Liver (tissue), 9 donors: Measurements from ENCODE around the gene RTN4RL2. TPM values are rescaled to one million over a fixed set of nuclear protein-coding genes. Genes with fewer than 3 reads are reported as not detected.

ENCODE experiments used
- DNase-seq: peaks from one replicate; pipeline ENCODE4 v3.0.0-alpha.2; 2017; ENCODE audit warnings: low spot score
- H3K27ac ChIP-seq, 2 donors: one replicate each; pipeline ENCODE4 v1.7.0; 2013; ENCODE audit warnings: inconsistent platforms in 2 of 2, low read length in 2 of 2, control low read depth in 1 of 2, low read depth in 1 of 2, mild to moderate bottlenecking in 1 of 2
- H3K27me3 ChIP-seq, 4 donors: one replicate each; pipeline versions ENCODE4 v1.6.1 to v1.7.0; 2013; ENCODE audit warnings: low read length in 3 of 4, inconsistent platforms in 1 of 4, mild to moderate bottlenecking in 1 of 4, moderate library complexity in 1 of 4; ENCODE audit not compliant: control insufficient read depth in 4 of 4, insufficient read depth in 4 of 4
- H3K36me3 ChIP-seq, 4 donors: one replicate each; pipeline versions ENCODE4 v1.6.1 to v1.7.0; 2013; ENCODE audit warnings: low read length in 3 of 4, mild to moderate bottlenecking in 3 of 4, low read depth in 1 of 4, moderate library complexity in 1 of 4; ENCODE audit not compliant: control insufficient read depth in 4 of 4, insufficient read depth in 3 of 4
- H3K4me1 ChIP-seq, 4 donors: one replicate each; pipeline versions ENCODE4 v1.6.1 to v1.7.0; 2013; ENCODE audit warnings: low read length in 3 of 4, mild to moderate bottlenecking in 3 of 4, moderate library complexity in 1 of 4; ENCODE audit not compliant: control insufficient read depth in 4 of 4, insufficient read depth in 4 of 4
- H3K4me3 ChIP-seq, 3 donors: one replicate each; pipeline versions ENCODE4 v1.6.1 to v1.7.0; 2013; ENCODE audit warnings: low read length in 3 of 3, control low read depth in 1 of 3, low read depth in 1 of 3, mild to moderate bottlenecking in 1 of 3
- H3K9ac ChIP-seq, 2 donors: one replicate each; pipeline ENCODE4 v1.7.0; 2013; ENCODE audit warnings: low read length in 2 of 2, mild to moderate bottlenecking in 2 of 2, moderate library complexity in 2 of 2, control low read depth in 1 of 2, low read depth in 1 of 2
- H3K9me3 ChIP-seq, 4 donors: one replicate each; pipeline versions ENCODE4 v1.6.1 to v1.7.0; 2013; ENCODE audit warnings: low read length in 3 of 4; ENCODE audit not compliant: control insufficient read depth in 4 of 4
- FOXA1 ChIP-seq: IDR thresholded peaks from 2 replicates; pipeline ENCODE4 v1.6.1; 2016; ENCODE audit warnings: antibody characterized with exemption
- FOXA2 ChIP-seq: IDR thresholded peaks from 2 replicates; pipeline ENCODE4 v1.6.1; 2016; ENCODE audit warnings: antibody characterized with exemption
- GABPA ChIP-seq, 2 donors: IDR thresholded peaks in 1 of 2; conservative IDR thresholded peaks in 1 of 2; 2 replicates each; pipeline ENCODE4 v1.6.1; 2016; ENCODE audit warnings: antibody characterized with exemption in 2 of 2, mild to moderate bottlenecking in 1 of 2, moderate library complexity in 1 of 2
- HNF4A ChIP-seq, 2 donors: conservative IDR thresholded peaks; 2 replicates each; pipeline ENCODE4 v1.6.1; 2016; ENCODE audit warnings: antibody characterized with exemption in 2 of 2, mild to moderate bottlenecking in 2 of 2
- HNF4G ChIP-seq: IDR thresholded peaks from 2 replicates; pipeline ENCODE4 v1.6.1; 2016; ENCODE audit warnings: antibody characterized with exemption
- JUND ChIP-seq, 2 donors: IDR thresholded peaks; 2 replicates each; pipeline ENCODE4 v1.6.1; 2016; ENCODE audit warnings: antibody characterized with exemption in 2 of 2
- NR2F2 ChIP-seq: IDR thresholded peaks from 2 replicates; pipeline ENCODE4 v1.6.1; 2016; ENCODE audit warnings: antibody characterized with exemption
- RAD21 ChIP-seq, 2 donors: IDR thresholded peaks; 2 replicates each; pipeline ENCODE4 v1.6.1; 2016; ENCODE audit warnings: antibody characterized with exemption in 2 of 2, mild to moderate bottlenecking in 2 of 2
- RXRA ChIP-seq, 2 donors: IDR thresholded peaks; 2 replicates each; pipeline ENCODE4 v1.6.1; 2017 to 2018; ENCODE audit warnings: antibody characterized with exemption in 2 of 2, mild to moderate bottlenecking in 1 of 2
- YY1 ChIP-seq: IDR thresholded peaks from 2 replicates; pipeline ENCODE4 v1.6.1; 2016; ENCODE audit warnings: antibody characterized with exemption, mild to moderate bottlenecking
- WGBS: extraction: QIAGEN DNeasy Blood & Tissue Kit; methylation state at CpG from one replicate; pipeline ENCODE4 v1.1.7; 2013; 5-methylcytosine and 5-hydroxymethylcytosine counted together
- polyA plus RNA-seq, 2 donors: library from polyadenylated mRNA; stranded (reverse) in 1 of 2; unstranded in 1 of 2; fragments of 200-250 nt in 1 of 2; fragments of >200 nt in 1 of 2; fragmentation: Nextera tagmentation in 1 of 2; extraction: Ambion mirVana in 1 of 2; gene quantifications; one replicate each; pipeline versions ENCODE4 v1.2.1 to v1.2.3, GENCODE V29; 2013 to 2015
- total RNA-seq, 2 donors: library from RNA; depleted of rRNA; stranded (reverse); fragments of >200 nt; gene quantifications; one replicate each; pipeline ENCODE4 v1.2.3, GENCODE V29; 2014
- TF ChIP-seq, protein P1 (sequence below): IDR thresholded peaks from 2 replicates; pipeline ENCODE4 v1.6.1; 2016; ENCODE audit warnings: antibody characterized with exemption
- TF ChIP-seq, protein P2 (sequence below): IDR thresholded peaks from 2 replicates; pipeline ENCODE4 v1.6.1; 2016; ENCODE audit warnings: antibody characterized with exemption, mild to moderate bottlenecking
- donor health status: healthy.
- donor health status: healthy.
- donor health status: healthy.
- donor health status: healthy.
- donor health status: healthy.

RTN4RL2 gene
- total and polyA plus RNA-seq, 4 donors: 0.75 to 18.1 (median 3.2) TPM

DNA sequence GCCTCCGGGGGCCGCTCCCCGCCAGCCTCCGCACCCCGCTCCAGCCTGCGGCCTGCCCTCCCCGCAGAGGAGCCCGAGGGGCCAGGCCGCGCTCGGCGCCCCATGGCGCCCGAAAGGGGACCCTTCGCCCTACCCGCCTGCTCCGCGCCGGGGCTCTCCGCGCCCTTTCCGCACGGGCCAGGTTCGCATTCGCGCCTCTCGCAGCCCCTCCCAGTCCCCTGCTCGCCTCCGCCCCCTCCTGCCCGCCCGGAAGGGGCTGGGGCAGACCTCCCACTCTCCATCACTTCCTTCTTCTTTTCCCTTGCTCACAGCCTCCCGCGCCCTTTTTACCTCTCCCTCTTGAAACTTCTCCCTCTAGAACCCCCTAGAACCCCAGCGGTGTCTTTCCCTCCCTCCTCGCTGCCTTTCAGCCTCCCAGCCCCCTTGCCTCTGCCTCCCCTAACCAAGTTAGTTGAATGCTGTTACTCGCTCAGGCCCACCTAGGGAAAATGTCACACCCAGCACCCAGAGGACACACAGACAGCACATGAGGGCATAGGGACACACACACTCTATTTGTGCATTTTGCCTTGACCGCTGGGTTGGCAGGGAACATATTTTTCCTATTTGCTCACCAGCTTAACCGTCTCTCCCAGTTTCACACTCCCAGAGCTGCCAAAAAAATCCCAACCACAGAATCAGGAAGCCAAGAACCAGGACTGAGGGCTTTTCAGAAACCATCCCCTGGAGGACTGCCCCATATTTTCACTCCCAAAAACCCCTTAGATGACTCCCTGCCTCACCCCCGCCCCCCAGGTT lies 33.2 kb upstream of the RTN4RL2 start, which contains the start of gene SLC43A3 (continued):
- TF ChIP-seq, protein P1, sequence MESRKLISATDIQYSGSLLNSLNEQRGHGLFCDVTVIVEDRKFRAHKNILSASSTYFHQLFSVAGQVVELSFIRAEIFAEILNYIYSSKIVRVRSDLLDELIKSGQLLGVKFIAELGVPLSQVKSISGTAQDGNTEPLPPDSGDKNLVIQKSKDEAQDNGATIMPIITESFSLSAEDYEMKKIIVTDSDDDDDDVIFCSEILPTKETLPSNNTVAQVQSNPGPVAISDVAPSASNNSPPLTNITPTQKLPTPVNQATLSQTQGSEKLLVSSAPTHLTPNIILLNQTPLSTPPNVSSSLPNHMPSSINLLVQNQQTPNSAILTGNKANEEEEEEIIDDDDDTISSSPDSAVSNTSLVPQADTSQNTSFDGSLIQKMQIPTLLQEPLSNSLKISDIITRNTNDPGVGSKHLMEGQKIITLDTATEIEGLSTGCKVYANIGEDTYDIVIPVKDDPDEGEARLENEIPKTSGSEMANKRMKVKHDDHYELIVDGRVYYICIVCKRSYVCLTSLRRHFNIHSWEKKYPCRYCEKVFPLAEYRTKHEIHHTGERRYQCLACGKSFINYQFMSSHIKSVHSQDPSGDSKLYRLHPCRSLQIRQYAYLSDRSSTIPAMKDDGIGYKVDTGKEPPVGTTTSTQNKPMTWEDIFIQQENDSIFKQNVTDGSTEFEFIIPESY: peak; percentile 69
- TF ChIP-seq FOXA2 (peak; percentile 58), FOXA1 (peak; percentile 72)

DNA sequence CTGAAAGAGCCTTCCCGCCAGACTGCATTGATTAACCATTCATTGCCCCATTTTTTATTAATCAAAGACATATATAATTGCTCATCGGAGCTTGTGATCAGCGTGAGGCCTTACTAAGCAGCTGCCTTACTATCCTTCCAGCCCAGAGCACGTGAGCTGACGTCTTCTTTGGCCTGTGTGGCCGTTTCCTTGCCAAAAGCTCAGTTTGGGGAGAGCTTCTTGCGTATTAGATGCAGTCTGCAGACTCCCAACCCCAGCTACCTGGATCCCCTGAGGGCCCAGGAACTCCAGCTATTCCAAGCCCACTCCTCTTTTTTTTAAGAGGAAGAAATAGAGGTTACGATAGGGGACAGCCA lies 32.6 kb upstream of the RTN4RL2 start:
- no peaks in the 10 kb centered on the region for H3K9me3 ChIP-seq
- TF ChIP-seq RAD21 (IDR thresholded peaks at IDR 0.05) (peak in 1 of 2 donors; percentile 1), YY1 (no peak), HNF4G (no peak), GABPA (IDR thresholded peaks at IDR 0.05 in 1 of 2, conservative IDR thresholded peaks at IDR 0.05 in 1 of 2) (no peak), FOXA2 (no peak), NR2F2 (no peak), JUND (IDR thresholded peaks at IDR 0.05) (no peak)
- TF ChIP-seq, protein P2, sequence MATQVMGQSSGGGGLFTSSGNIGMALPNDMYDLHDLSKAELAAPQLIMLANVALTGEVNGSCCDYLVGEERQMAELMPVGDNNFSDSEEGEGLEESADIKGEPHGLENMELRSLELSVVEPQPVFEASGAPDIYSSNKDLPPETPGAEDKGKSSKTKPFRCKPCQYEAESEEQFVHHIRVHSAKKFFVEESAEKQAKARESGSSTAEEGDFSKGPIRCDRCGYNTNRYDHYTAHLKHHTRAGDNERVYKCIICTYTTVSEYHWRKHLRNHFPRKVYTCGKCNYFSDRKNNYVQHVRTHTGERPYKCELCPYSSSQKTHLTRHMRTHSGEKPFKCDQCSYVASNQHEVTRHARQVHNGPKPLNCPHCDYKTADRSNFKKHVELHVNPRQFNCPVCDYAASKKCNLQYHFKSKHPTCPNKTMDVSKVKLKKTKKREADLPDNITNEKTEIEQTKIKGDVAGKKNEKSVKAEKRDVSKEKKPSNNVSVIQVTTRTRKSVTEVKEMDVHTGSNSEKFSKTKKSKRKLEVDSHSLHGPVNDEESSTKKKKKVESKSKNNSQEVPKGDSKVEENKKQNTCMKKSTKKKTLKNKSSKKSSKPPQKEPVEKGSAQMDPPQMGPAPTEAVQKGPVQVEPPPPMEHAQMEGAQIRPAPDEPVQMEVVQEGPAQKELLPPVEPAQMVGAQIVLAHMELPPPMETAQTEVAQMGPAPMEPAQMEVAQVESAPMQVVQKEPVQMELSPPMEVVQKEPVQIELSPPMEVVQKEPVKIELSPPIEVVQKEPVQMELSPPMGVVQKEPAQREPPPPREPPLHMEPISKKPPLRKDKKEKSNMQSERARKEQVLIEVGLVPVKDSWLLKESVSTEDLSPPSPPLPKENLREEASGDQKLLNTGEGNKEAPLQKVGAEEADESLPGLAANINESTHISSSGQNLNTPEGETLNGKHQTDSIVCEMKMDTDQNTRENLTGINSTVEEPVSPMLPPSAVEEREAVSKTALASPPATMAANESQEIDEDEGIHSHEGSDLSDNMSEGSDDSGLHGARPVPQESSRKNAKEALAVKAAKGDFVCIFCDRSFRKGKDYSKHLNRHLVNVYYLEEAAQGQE: no peak
- TF ChIP-seq, protein P1: no peak
- DNase-seq: no peak

DNA sequence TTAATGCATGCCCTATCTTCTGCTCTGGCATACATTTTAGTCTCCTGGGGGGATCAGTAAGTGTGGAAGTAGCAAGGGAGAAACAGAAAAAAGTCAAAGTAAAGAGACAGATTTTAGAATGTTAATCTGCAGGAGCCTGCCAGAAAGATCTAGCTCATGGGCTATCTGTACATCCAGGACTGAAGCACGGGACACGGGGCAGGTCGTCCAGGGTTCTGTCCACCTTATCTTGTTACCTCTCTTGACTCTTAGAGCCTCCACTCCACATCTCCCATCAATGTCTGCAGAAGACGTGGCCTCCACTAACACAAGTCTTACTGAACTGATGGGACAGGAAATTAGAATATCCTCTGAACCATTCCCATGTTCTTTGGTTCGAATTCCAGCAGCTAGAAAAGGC lies 31.7 kb upstream of the RTN4RL2 start:
- no peak for DNase-seq
- Histone ChIP-seq H3K27me3 (no peaks in the 10 kb centered on the region), H3K27ac (peak overlapping the region; percentile 92 to 99), H3K4me1 (peaks cover 16 to 72% (median 33%) of the 10 kb centered on the region in 4 donors), H3K9ac (no peak overlapping the region), H3K9me3 (no peaks in the 10 kb centered on the region), H3K36me3 (peaks cover 0 to 6% (median 2%) of the 10 kb centered on the region in 4 donors), H3K4me3 (no peak overlapping the region)
- TF ChIP-seq RXRA (IDR thresholded peaks at IDR 0.05) (peak in 1 of 2 donors; percentile 37), HNF4A (conservative IDR thresholded peaks at IDR 0.05) (peak in 1 of 2 donors; percentile 29), GABPA (IDR thresholded peaks at IDR 0.05 in 1 of 2, conservative IDR thresholded peaks at IDR 0.05 in 1 of 2) (no peak), JUND (IDR thresholded peaks at IDR 0.05) (no peak)
- 56% methylated on average over 5 of the region's 5 CpGs for WGBS

More for the DNA sequence above, 32.6 kb upstream of the RTN4RL2 start:
- Histone ChIP-seq H3K36me3 (peaks cover 0 to 11% (median 4%) of the 10 kb centered on the region in 4 donors), H3K4me3 (no peak overlapping the region), H3K4me1 (peaks cover 16 to 70% (median 32%) of the 10 kb centered on the region in 4 donors), H3K27ac (peak overlapping the region; percentile 92 to 99), H3K27me3 (no peaks in the 10 kb centered on the region), H3K9ac (peak overlapping the region; percentile 15 to 24)
- 44% methylated on average over 8 of the region's 8 CpGs for WGBS
